K562 (cell line): Measurements from ENCODE around the gene ANAPC16. TPM values are rescaled to one million over a fixed set of nuclear protein-coding genes. Genes with fewer than 3 reads are reported as not detected.
A peak's percentile ranks its signal among the peaks of the same experiment; 100 is the strongest.

Source experiments
- ATAC-seq: fragments of 200-7000 bp; cut with Tn5 transposase; 3 replicates; pipeline ENCODE4 v1.9.1; 2020; ENCODE audit warnings: moderate library complexity
- BruUV-seq: library from RNA; stranded (reverse); fragments of 400-500 nt; replicated peaks from 2 replicates; lab custom pipeline; 2021; lab: Mats Ljungman, UMichigan
- CTCF ChIA-PET: fragments of 300-600 bp; formaldehyde crosslinking; extraction: SDS; loops from one replicate; lab custom pipeline; 2021; ENCODE audit warnings: low intra/inter-chr PET ratio; lab: Yijun Ruan, JAX
- POLR2A ChIA-PET: fragments of 300-600, 350-650 bp; sonication (Branson Sonifier 250); formaldehyde crosslinking; extraction: SDS; loops from one replicate; lab custom pipeline; 2021; ENCODE audit warnings: antibody characterized with exemption, inconsistent platforms; lab: Yijun Ruan, JAX
- DNase-seq, 4 experiments: peaks; one replicate each; pipeline versions ENCODE4 v3.0.0 to v3.0.0-alpha.2; 2011 to 2018; ENCODE audit warnings: low spot score in 3 of 4, mixed read lengths in 3 of 4; ENCODE audit errors: extremely low read depth in 1 of 4
- FAIRE-seq: peaks from 2 replicates; lab custom pipeline; 2011; peaks lifted over from hg19 to GRCh38; lab: Jason Lieb, UNC
- H2AFZ ChIP-seq: 2 replicates; pipeline ENCODE4 v1.6.0; 2011; ENCODE audit warnings: low read depth, low read length, control low read depth, inconsistent platforms
- H3K27ac ChIP-seq: fragments of 200-600 bp; 3 replicates; pipeline ENCODE4 v1.8.0; 2011; ENCODE audit warnings: low read depth, mild to moderate bottlenecking, control low read depth, inconsistent platforms, low read length, moderate library complexity, mixed read lengths; ENCODE audit errors: extremely low read depth
- H3K27me3 ChIP-seq, 2 experiments: fragments of 300-600 bp in 1 of 2; 2 replicates in 1 of 2; 3 replicates in 1 of 2; pipeline versions ENCODE4 v1.6.0 to v1.8.0; 2011; ENCODE audit warnings: inconsistent platforms in 2 of 2, low read length in 2 of 2, mild to moderate bottlenecking in 1 of 2, mixed read lengths in 1 of 2, moderate library complexity in 1 of 2; ENCODE audit not compliant: control insufficient read depth in 2 of 2, insufficient read depth in 2 of 2
- H3K36me3 ChIP-seq: fragments of 300-600 bp; 3 replicates; pipeline ENCODE4 v1.8.0; 2011; ENCODE audit warnings: mild to moderate bottlenecking, low read length, inconsistent platforms; ENCODE audit not compliant: control insufficient read depth, insufficient read depth
- H3K4me1 ChIP-seq, 2 experiments: fragments of 200-600 bp in 1 of 2; replicated peaks in 1 of 2; 2 replicates in 1 of 2; 3 replicates in 1 of 2; pipeline versions ENCODE4 v1.5.1 to v1.8.0; 2011; ENCODE audit warnings: inconsistent platforms in 2 of 2, low read length in 2 of 2, mild to moderate bottlenecking in 1 of 2, mixed read lengths in 1 of 2, moderate library complexity in 1 of 2; ENCODE audit not compliant: control insufficient read depth in 2 of 2, insufficient read depth in 2 of 2
- H3K4me2 ChIP-seq: 2 replicates; pipeline ENCODE4 v1.6.1; 2011; ENCODE audit warnings: low read length, control low read depth, inconsistent platforms, mixed read lengths; ENCODE audit not compliant: insufficient read depth
- H3K4me3 ChIP-seq: fragments of 200-600 bp; sonication (generic), shearing (Covaris generic); 2 replicates; pipeline ENCODE4 v1.5.1; 2016; ENCODE audit warnings: control low read depth, inconsistent platforms
- H3K79me2 ChIP-seq: fragments of 200-600 bp; 3 replicates; pipeline ENCODE4 v1.8.0; 2011; ENCODE audit warnings: low read length, inconsistent platforms; ENCODE audit not compliant: control insufficient read depth, insufficient read depth
- H3K9ac ChIP-seq, 2 experiments: 2 replicates each; pipeline versions ENCODE4 v1.6.0 to v1.6.1; 2011; ENCODE audit warnings: low read depth in 2 of 2, low read length in 2 of 2, control low read depth in 1 of 2, inconsistent platforms in 1 of 2, mild to moderate bottlenecking in 1 of 2, mixed read lengths in 1 of 2; ENCODE audit not compliant: insufficient read depth in 1 of 2
- H3K9me1 ChIP-seq: one replicate; pipeline ENCODE4 v1.6.0; 2011; ENCODE audit warnings: inconsistent platforms, mild to moderate bottlenecking, low read length, moderate library complexity; ENCODE audit not compliant: control insufficient read depth, insufficient read depth
- H3K9me3 ChIP-seq: replicated peaks from 2 replicates; pipeline ENCODE4 v1.5.1; 2011; ENCODE audit warnings: low read depth, low read length, inconsistent platforms; ENCODE audit not compliant: control insufficient read depth, insufficient read depth
- H4K20me1 ChIP-seq: replicated peaks from 2 replicates; pipeline ENCODE4 v1.6.1; 2011; ENCODE audit warnings: low read length, inconsistent platforms, mixed read lengths; ENCODE audit not compliant: control insufficient read depth, insufficient read depth
- CBX2 ChIP-seq: fragments of 200-600 bp; sonication (generic); IDR thresholded peaks from one replicate; pipeline ENCODE4 v1.6.1; 2012; ENCODE audit warnings: mild to moderate bottlenecking, low read length, inconsistent platforms; ENCODE audit not compliant: insufficient read depth, poor library complexity, severe bottlenecking
- NRF1 ChIP-seq, 2 experiments: fragments of 450-650 bp; IDR thresholded peaks in 1 of 2; conservative IDR thresholded peaks in 1 of 2; 2 replicates each; pipeline ENCODE4 v1.6.1; 2014; ENCODE audit warnings: mild to moderate bottlenecking in 2 of 2
- SRSF7 ChIP-seq: fragments of 200-400 bp; formaldehyde crosslinking; optimal IDR thresholded peaks from 2 replicates; pipeline ENCODE3; 2017; ENCODE audit warnings: mild to moderate bottlenecking, low read depth, low read length
- ZNF384 ChIP-seq: IDR thresholded peaks from 2 replicates; pipeline ENCODE4 v1.6.1; 2012; ENCODE audit warnings: low read depth, low read length, improper control_type of control experiment
- ZNF668 ChIP-seq: fragments of 250-450 bp; sonication (Bioruptor Pico); IDR thresholded peaks from 2 replicates; pipeline ENCODE4 v1.8.0; 2022; ENCODE audit warnings: mild to moderate bottlenecking, inconsistent platforms
- WGBS: fragments of 100-300 bp; shearing (Covaris generic); methylation state at CpG from one replicate; pipeline ENCODE4 v1.1.6; 2016; ENCODE audit warnings: low coverage, mixed read lengths; ENCODE audit not compliant: insufficient coverage; ENCODE audit errors: missing lambda C conversion rate; 5-methylcytosine and 5-hydroxymethylcytosine counted together
- in situ Hi-C: fragments of 300-500 bp; cut with MboI; formaldehyde crosslinking; loops from 4 replicates; pipeline ENCODE4 v1.15.0; 2018; ENCODE audit warnings: inconsistent platforms, mixed read lengths
- intact Hi-C: fragments of 100-400 bp; cut with micrococcal nuclease; formaldehyde crosslinking; loops from 2 replicates; pipeline ENCODE4 v1.14.2; 2022
- polyA plus RNA-seq, 8 experiments: library from polyadenylated mRNA; depleted of rRNA in 4 of 8; stranded (reverse) in 5 of 8; unstranded in 3 of 8; fragments of >200 nt; fragmentation: Nextera tagmentation in 2 of 8; fragmentation: Illumina TruSeq in 1 of 8; extraction: Ambion mirVana in 2 of 8; extraction: Trizol in 1 of 8; gene quantifications; 2 replicates each; pipeline versions ENCODE4 v1.2.1 to v1.2.3, GENCODE V29; 2011 to 2014; ENCODE audit warnings: inconsistent platforms in 1 of 8, missing spikeins in 1 of 8
- total RNA-seq, 7 experiments: library from RNA; depleted of rRNA in 6 of 7; stranded (reverse); fragments of >200 nt in 6 of 7; fragmentation: Illumina TruSeq in 2 of 7; extraction: Trizol in 2 of 7; gene quantifications; 2 replicates each; pipeline versions ENCODE4 v1.2.1 to v1.2.3, GENCODE V29; 2011 to 2021; ENCODE audit warnings: low replicate concordance in 1 of 7
- TF ChIP-seq, protein P1 (sequence below): fragments of 250-450 bp; sonication (Bioruptor Pico); IDR thresholded peaks from 2 replicates; pipeline ENCODE4 v1.8.0; 2022; ENCODE audit warnings: moderate library complexity, mild to moderate bottlenecking, inconsistent platforms
- TF ChIP-seq, protein P2 (sequence below): fragments of 450-650 bp; formaldehyde crosslinking; IDR thresholded peaks from 2 replicates; pipeline ENCODE4 v1.4.0; 2020; ENCODE audit warnings: mild to moderate bottlenecking, mixed read lengths
- TF ChIP-seq, protein P3 (sequence below): fragments of 250-450 bp; sonication (Bioruptor Pico); IDR thresholded peaks from 2 replicates; pipeline ENCODE4 v1.9.0; 2021; ENCODE audit warnings: mild to moderate bottlenecking, inconsistent platforms

The ANAPC16 gene
- total and polyA plus RNA-seq, 9 of the 15 experiments (the other 6 are each of a cell fraction or from before 2014, with no cell fraction given) = 42.6 to 208 (median 108) TPM

DNA sequence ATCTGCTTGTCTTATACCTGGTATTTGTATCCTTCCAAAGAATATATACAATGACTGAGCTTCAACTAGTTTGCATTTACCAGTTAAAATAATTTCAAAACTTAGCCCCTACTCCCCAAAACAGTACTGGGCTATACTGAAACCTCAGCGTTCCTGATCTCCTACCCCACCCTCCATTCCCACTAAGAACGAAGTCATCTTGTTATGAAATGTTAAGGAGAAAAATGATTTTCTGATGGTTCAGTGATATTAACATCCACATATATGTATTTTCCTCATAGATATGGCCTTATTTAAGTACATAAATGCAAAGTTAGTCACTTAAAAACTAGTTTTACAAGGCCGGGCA, 28.9 kb upstream of the ANAPC16 start:
- no TSS peak for BruUV-seq
- in situ Hi-C loops (no loop called here), intact Hi-C loops (no loop called here)
- ATAC-seq = no peak
- Histone ChIP-seq H4K20me1 (no peaks in the 10 kb centered on the region), H2AFZ (no peak overlapping the region), H3K9me3 (no peaks in the 10 kb centered on the region), H3K27me3 (no peaks in the 10 kb centered on the region), H3K27ac (no peak overlapping the region), H3K4me2 (no peak overlapping the region), H3K36me3 (peaks cover 3% of the 10 kb centered on the region; the same call in 2 of the 3 replicates), H3K4me3 (no peak overlapping the region), H3K79me2 (no peaks in the 10 kb centered on the region), H3K9me1 (no peaks in the 10 kb centered on the region), H3K9ac (no peak overlapping the region), H3K4me1 (no peaks in the 10 kb centered on the region; a peak in 1 of 5 replicates)
- POLR2A ChIA-PET = interaction anchor here (0.6 kb wide), 1 partner anchor 134 kb away, joined by 3 read pairs; no protein-coding TSS in a partner anchor
- no peak for DNase-seq
- CTCF ChIA-PET = interaction anchor here (0.7 kb wide), 1 partner anchor 56 kb away, joined by 4 read pairs; no protein-coding TSS in a partner anchor
- 87% methylated on average over 3 of the region's 3 CpGs for WGBS
- TF ChIP-seq SRSF7 = no peak
- TF ChIP-seq NRF1 (conservative IDR thresholded peaks at IDR 0.05 in 1 of 2, IDR thresholded peaks at IDR 0.05 in 1 of 2) = peak in 1 of 2 experiments; percentile 9; a peak in 2 of 4 replicates
- no peak for FAIRE-seq

DNA sequence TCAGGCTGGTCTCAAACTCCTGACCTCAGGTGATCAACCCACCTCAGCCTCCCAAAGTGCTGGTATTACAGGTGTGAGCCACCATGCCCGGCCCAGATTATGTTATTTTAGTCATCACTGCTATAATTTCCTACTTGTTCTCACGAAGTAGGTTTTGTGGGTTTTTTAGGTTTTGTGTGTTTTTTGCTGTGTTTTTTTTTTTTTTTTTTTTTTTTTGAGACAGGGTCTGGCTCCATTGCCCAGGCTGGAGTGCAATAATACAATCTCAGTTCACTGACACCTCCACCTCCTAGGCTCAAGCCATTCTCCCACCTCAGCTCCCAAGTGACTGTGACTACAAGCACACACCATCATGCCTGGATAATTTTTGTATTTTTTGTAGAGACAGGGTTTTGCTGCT, 20.9 kb upstream of the ANAPC16 start:
- Histone ChIP-seq H3K4me2 (no peak overlapping the region), H3K4me1 (no peaks in the 10 kb centered on the region), H3K79me2 (no peaks in the 10 kb centered on the region), H3K9me1 (no peaks in the 10 kb centered on the region), H3K27ac (no peak overlapping the region), H3K9ac (no peak overlapping the region), H2AFZ (no peak overlapping the region), H3K4me3 (no peak overlapping the region), H3K36me3 (peaks cover 14% of the 10 kb centered on the region), H4K20me1 (no peaks in the 10 kb centered on the region), H3K27me3 (no peaks in the 10 kb centered on the region), H3K9me3 (no peaks in the 10 kb centered on the region)
- DNase-seq = no peak
- no peak for FAIRE-seq
- in situ Hi-C loops (no loop called here), intact Hi-C loops (no loop called here)
- no TSS peak for BruUV-seq
- POLR2A ChIA-PET = interaction anchor here (0.7 kb wide), 1 partner anchor 18 kb away, joined by 4 read pairs; no protein-coding TSS in a partner anchor
- CTCF ChIA-PET = no interaction called here
- ATAC-seq = no peak
- WGBS = 85% methylated on average over 2 of the region's 2 CpGs
- TF ChIP-seq CBX2 (no peak), ZNF668 (CRISPR knock-in tag) (no peak), ZNF384 (peak; percentile 64; the same call in 1 of the 2 replicates)
- TF ChIP-seq, protein P1, sequence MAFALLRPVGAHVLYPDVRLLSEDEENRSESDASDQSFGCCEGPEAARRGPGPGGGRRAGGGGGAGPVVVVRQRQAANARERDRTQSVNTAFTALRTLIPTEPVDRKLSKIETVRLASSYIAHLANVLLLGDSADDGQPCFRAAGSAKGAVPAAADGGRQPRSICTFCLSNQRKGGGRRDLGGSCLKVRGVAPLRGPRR = no peak
- TF ChIP-seq, protein P2, sequence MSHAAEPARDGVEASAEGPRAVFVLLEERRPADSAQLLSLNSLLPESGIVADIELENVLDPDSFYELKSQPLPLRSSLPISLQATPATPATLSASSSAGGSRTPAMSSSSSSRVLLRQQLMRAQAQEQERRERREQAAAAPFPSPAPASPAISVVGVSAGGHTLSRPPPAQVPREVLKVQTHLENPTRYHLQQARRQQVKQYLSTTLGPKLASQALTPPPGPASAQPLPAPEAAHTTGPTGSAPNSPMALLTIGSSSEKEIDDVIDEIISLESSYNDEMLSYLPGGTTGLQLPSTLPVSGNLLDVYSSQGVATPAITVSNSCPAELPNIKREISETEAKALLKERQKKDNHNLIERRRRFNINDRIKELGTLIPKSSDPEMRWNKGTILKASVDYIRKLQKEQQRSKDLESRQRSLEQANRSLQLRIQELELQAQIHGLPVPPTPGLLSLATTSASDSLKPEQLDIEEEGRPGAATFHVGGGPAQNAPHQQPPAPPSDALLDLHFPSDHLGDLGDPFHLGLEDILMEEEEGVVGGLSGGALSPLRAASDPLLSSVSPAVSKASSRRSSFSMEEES (CRISPR knock-in tag) = no peak
- TF ChIP-seq, protein P3, sequence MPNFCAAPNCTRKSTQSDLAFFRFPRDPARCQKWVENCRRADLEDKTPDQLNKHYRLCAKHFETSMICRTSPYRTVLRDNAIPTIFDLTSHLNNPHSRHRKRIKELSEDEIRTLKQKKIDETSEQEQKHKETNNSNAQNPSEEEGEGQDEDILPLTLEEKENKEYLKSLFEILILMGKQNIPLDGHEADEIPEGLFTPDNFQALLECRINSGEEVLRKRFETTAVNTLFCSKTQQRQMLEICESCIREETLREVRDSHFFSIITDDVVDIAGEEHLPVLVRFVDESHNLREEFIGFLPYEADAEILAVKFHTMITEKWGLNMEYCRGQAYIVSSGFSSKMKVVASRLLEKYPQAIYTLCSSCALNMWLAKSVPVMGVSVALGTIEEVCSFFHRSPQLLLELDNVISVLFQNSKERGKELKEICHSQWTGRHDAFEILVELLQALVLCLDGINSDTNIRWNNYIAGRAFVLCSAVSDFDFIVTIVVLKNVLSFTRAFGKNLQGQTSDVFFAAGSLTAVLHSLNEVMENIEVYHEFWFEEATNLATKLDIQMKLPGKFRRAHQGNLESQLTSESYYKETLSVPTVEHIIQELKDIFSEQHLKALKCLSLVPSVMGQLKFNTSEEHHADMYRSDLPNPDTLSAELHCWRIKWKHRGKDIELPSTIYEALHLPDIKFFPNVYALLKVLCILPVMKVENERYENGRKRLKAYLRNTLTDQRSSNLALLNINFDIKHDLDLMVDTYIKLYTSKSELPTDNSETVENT (CRISPR knock-in tag) = no peak
